ENCODE data around the gene CAP2. TPM values are rescaled to one million over a fixed set of nuclear protein-coding genes. Genes with fewer than 3 reads are reported as not detected.
"Not testable (repeated sequence)": the region's sequence is repeated elsewhere in the genome, so short reads cannot be mapped to it uniquely, and the experiment has no call there.

Gene CAP2
- total RNA-seq, 1 experiment from 2014 or later = 8.2 TPM

- no peak for DNase-seq (ENCODE audit: low read depth)
Observed at GRCh38 chr6:17577059-17577458, 183.7 kb downstream of the CAP2 start.

- DNase-seq (ENCODE audit: low read depth) = no peak
Observed at GRCh38 chr6:17580518-17581048, 187.2 kb downstream of the CAP2 start.

GRCh38 chr6:17581282-17581681 lies 187.9 kb downstream of the CAP2 start:
- DNase-seq (ENCODE audit: low read depth) = not testable (repeated sequence)

GRCh38 chr6:17583811-17584210 lies 190.4 kb downstream of the CAP2 start:
- no peak for DNase-seq (ENCODE audit: low read depth)

GRCh38 chr6:17584241-17584803 lies 190.9 kb downstream of the CAP2 start:
- peak; percentile 64 for DNase-seq (ENCODE audit: low read depth)

- DNase-seq (ENCODE audit: low read depth) = peak; percentile 30
Observed at GRCh38 chr6:17585766-17586490, 192.5 kb downstream of the CAP2 start.

GRCh38 chr6:17586623-17587022 lies 193.2 kb downstream of the CAP2 start:
- not testable (repeated sequence) for DNase-seq (ENCODE audit: low read depth)

- DNase-seq (ENCODE audit: low read depth) = no peak
Observed at GRCh38 chr6:17588011-17588410, 194.6 kb downstream of the CAP2 start.

- peak; percentile 86 for DNase-seq (ENCODE audit: low read depth)
Observed at GRCh38 chr6:17589406-17590096, 196.2 kb downstream of the CAP2 start.

- no peak for DNase-seq (ENCODE audit: low read depth)
Observed at GRCh38 chr6:17591287-17591686, 197.9 kb downstream of the CAP2 start.

GRCh38 chr6:17593246-17593645 lies 199.9 kb downstream of the CAP2 start:
- DNase-seq (ENCODE audit: low read depth) = no peak

GRCh38 chr6:17596085-17596484 lies 202.7 kb downstream of the CAP2 start:
- DNase-seq (ENCODE audit: low read depth) = no peak

- DNase-seq (ENCODE audit: low read depth) = peak; percentile 80
Observed at GRCh38 chr6:17599877-17600526, 206.6 kb downstream of the CAP2 start, which contains the start of gene FAM8A1. TSS of gene FAM8A1 (plus strand) at chr6:17600302. CDS start at chr6:17600410, 108 bp downstream.

- DNase-seq (ENCODE audit: low read depth) = peak; percentile 20
Observed at GRCh38 chr6:17600527-17601385, 207.4 kb downstream of the CAP2 start.

GRCh38 chr6:17601386-17601703 lies 207.9 kb downstream of the CAP2 start:
- DNase-seq (ENCODE audit: low read depth) = no peak

GRCh38 chr6:17602888-17603287 lies 209.5 kb downstream of the CAP2 start:
- DNase-seq (ENCODE audit: low read depth) = no peak

- no peak for DNase-seq (ENCODE audit: low read depth)
Observed at GRCh38 chr6:17606606-17607005, 213.2 kb downstream of the CAP2 start.

Data from HT1080 (cell line).